Left kidney (tissue), 2 donors: Measurements from ENCODE around the gene YAE1. TPM values are rescaled to one million over a fixed set of nuclear protein-coding genes. Genes with fewer than 3 reads are reported as not detected.

Source experiments
- DNase-seq: peaks from one replicate; pipeline ENCODE4 v3.0.0-alpha.2; 2013
- polyA plus RNA-seq: library from polyadenylated mRNA; unstranded; fragments of 120-200 nt; gene quantifications from one replicate; pipeline ENCODE4 v1.2.1, GENCODE V29; 2013; ENCODE audit not compliant: insufficient read length

Gene YAE1
- polyA plus RNA-seq, 1 donor: 50.3 TPM

- no peak for DNase-seq
Measured at GRCh38 chr7:39606352-39606751, 40.1 kb downstream of the YAE1 start.

GRCh38 chr7:39606941-39607340 lies 40.7 kb downstream of the YAE1 start:
- DNase-seq: no peak

GRCh38 chr7:39607865-39608264 lies 41.7 kb downstream of the YAE1 start:
- DNase-seq: no peak

GRCh38 chr7:39608278-39608677 lies 42.1 kb downstream of the YAE1 start:
- DNase-seq: no peak

- no peak for DNase-seq
Measured at GRCh38 chr7:39609113-39609934, 43.1 kb downstream of the YAE1 start.

GRCh38 chr7:39609935-39610263 lies 43.7 kb downstream of the YAE1 start:
- no peak for DNase-seq

GRCh38 chr7:39613577-39613976 lies 47.4 kb downstream of the YAE1 start:
- no peak for DNase-seq

GRCh38 chr7:39614299-39614698 lies 48.1 kb downstream of the YAE1 start:
- DNase-seq: no peak

GRCh38 chr7:39615350-39615975 lies 49.3 kb downstream of the YAE1 start:
- DNase-seq: no peak

- no peak for DNase-seq
Measured at GRCh38 chr7:39616138-39616537, 49.9 kb downstream of the YAE1 start.

GRCh38 chr7:39617005-39617404 lies 50.8 kb downstream of the YAE1 start:
- no peak for DNase-seq

GRCh38 chr7:39618868-39619267 lies 52.7 kb downstream of the YAE1 start:
- no peak for DNase-seq

GRCh38 chr7:39620486-39620885 lies 54.3 kb downstream of the YAE1 start:
- no peak for DNase-seq

- DNase-seq: no peak
Measured at GRCh38 chr7:39621261-39621660, 55.1 kb downstream of the YAE1 start.

- no peak for DNase-seq
Measured at GRCh38 chr7:39621784-39622411, 55.7 kb downstream of the YAE1 start.

Other genes starting within 250 kb of the YAE1 start
- gene RALA, start 57.2 kb downstream of the YAE1 start, polyA plus RNA-seq: 73.4 TPM